NK-92 (cell line): ENCODE measurements around the gene RNF125.
"Not testable (repeated sequence)": the region's sequence is repeated elsewhere in the genome, so short reads cannot be mapped to it uniquely, and the experiment has no call there.

Source experiments
- DNase-seq: peaks from one replicate; lab custom pipeline; 2025; ENCODE audit not compliant: unreplicated experiment; lab: John Stamatoyannopoulos, UW

The RNF125 gene

GRCh38 chr18:32018331-32019250 lies at the start of gene RNF125:
TSS of gene RNF125 (plus strand) at chr18:32018825. CDS start at chr18:32018864, 39 bp downstream.
- peak; percentile 36 for DNase-seq

DNA sequence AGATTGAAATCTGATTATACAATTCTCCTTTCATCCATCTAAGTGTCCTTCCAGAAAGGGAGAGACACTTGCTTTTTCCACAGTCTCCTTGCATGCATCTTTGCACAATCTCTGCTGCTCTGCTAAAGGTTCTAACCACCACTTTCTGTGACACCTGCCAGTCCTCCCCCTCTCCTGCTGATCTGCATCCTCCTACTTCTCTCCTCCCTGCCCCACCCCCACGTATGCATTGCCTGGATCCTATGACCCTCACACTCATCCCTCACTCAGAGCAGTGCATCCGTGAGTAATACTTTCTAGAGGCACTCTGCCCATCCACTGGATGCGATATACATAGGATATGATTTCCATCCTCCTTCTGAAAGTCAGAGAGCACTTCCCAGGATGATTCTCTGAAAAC lies 48.0 kb upstream of the RNF125 start:
- no peak for DNase-seq

DNA sequence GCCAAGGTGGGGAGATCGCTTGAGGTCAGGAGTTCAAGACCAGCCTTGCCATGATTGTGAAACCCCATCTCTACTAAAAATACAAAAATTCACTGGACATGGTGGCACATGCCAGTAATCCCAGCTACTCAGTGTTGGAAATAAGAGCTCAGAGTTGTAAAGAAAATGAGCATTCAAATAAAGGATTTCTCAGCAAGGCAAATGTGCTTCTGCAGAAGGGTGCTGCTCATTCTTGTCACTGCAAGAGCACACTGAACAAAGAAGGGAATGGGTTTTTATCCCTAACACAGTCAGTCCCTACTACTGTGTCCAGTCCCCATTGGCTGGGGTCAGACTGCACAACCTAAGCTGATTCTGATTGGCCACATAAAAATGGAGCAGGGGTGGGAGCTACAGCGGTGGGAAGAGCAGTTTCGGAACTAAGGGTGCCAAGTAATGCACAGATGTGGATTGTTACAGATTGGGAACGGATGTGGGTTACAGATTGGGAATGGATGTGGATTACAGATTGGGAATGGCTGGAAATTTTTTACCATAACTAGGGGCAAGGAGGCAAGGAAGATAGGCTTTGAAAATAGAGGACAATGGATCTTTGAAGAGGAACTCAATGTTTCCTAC lies 44.6 kb upstream of the RNF125 start:
- no peak for DNase-seq

GRCh38 chr18:31976242-31976641 lies 42.4 kb upstream of the RNF125 start:
- no peak for DNase-seq

DNA sequence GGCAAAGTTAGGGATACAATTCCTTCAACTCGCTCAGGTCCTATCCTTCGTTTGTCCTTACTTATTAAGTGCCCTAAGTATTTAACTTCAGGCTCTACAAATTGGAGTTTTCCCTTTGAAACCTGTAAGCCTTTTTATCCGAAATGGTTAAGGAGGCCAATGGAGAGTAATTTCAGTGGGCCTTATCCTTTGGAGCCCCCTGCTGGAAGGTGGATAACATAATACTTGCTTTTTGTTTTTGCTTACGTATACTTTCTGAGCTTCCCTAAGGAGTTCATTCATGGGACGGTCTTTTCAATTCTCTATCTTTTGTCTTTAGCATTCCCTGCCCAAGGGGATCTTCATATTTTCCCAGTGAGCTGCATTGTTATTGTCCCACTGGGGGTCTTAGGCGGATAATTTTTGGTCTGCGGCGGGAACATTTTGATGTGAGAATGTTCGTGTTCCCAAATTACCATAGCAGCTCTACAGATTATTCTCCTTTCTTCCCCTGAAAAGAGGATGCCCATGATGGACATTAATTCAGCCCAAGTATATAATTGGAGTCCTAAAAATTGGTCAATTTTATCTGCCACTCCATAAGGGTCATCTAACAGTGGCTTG lies 41.3 kb upstream of the RNF125 start:
- DNase-seq, result no peak

- no peak for DNase-seq
These were observed 40.0 kb upstream of the RNF125 start for GRCh38 chr18:31978616-31979015.

GRCh38 chr18:31979714-31980113 lies 38.9 kb upstream of the RNF125 start:
- no peak for DNase-seq

DNA sequence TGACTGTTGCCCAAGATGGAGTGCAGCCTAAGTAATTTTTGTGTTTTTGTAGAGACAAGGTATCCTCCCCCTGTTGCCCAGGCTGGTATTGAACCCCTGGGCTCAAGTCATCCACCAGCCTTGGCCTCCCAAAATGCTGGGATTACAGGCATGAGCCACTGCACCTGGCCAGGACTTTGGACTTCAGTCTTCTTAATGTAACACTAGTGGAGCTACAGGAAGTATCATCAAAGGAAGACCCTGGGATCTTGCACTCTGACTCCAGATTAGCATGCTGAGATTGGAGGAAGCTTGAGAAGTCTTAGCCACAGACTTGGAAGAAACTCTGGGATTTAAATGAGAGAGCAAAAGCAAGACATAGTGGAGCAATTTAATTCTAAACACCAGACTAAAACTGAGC lies 37.8 kb upstream of the RNF125 start:
- no peak for DNase-seq

DNA sequence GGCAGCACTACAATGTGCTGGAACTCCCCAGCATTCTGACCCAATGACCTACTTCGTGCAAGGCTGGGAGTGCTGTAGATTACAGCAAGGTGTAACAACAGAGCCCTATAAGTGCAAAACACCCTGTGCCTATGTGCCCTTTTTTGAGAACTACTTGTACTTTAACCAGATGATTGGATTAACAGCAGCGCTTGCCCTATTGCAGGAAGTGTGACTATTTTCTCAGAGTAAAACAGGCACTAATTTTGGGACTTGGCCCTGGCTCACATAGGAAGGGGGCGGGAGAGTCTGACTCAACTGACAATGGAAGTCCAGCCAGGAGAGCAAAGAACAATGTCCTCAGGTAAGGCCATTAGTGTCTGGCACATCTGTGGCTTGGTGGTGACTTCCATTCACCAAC lies 35.6 kb upstream of the RNF125 start:
- no peak for DNase-seq

- DNase-seq, result no peak
These were observed 34.6 kb upstream of the RNF125 start for GRCh38 chr18:31983976-31984375.

DNA sequence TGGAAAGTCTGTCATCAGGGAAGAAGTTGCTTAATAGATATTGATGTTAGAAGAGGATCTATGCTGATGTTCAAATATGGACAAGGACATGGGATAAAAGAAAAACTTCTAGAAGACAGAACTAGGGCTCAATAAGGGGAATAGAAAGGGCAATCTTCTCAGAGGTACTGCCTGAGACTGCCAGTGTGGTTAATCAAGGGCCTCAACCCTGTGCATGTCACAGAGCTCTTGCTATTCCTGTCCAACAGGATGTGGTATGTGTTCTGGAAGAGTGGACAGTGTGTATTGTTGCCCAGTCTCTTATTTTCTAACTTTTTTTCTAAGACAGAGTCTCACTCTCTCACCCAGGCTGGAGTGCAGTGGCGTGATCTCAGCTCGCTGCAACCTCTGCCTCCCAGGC lies 27.8 kb upstream of the RNF125 start:
- DNase-seq, result no peak

- DNase-seq, result no peak
These were observed 22.6 kb upstream of the RNF125 start for GRCh38 chr18:31996007-31996406.

DNA sequence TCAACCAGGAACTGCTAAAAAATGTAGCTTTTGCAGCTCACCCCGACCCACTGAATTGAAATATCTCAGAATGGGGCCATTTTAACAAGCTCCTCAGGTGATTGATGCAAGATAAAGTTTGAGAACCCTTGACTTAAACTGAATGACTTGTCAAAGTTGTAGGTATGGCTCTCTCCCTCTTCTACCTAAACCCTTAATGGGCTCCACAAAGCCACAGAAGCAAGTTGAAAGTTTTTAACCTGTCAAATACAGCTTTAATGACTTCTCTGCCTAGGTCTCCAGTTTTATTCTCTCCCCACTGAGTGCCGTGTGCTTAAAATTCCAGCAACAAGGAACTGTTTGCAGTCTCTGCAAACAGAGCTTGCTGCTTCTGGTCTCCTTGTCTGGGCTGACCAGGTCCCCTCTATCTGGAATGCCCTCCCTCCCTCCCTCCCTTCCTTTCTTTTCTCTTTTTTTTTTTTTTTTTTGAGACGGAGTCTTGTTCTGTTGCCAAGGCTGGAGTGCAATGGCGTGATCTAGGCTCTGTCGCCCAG lies 19.7 kb upstream of the RNF125 start:
- DNase-seq, result no peak

GRCh38 chr18:32001141-32001540 lies 17.5 kb upstream of the RNF125 start:
- DNase-seq, result not testable (repeated sequence)

GRCh38 chr18:32003822-32004221 lies 14.8 kb upstream of the RNF125 start:
- not testable (repeated sequence) for DNase-seq

DNA sequence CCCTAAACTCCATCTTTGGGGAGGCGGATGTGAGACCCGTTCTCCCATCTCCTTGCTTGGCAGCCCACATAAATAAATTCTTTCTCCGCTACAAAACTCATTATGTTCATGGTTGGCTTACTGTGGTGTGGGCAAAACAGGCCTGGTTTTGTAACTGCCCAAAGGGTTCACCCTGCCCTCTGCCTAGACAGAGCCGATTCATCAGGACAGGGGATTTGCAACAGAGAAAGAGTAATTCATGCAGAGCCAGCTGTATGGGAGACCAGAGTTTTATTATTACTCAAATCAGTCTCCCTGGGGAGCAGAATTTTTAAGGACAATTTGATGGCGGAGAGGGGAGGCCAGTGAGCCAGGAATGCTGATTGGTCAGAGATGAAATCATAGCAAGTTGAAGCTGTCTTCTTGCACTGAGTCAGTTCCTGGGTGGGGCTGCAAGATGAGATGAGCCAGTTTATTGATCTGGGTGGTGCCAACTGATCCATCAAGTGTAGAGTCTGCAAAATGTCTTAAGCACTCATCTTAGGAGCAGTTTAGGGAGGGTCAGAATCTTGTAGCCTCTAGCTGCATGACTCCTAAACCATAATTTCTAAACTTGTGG lies 8.4 kb upstream of the RNF125 start:
- DNase-seq, result no peak

DNA sequence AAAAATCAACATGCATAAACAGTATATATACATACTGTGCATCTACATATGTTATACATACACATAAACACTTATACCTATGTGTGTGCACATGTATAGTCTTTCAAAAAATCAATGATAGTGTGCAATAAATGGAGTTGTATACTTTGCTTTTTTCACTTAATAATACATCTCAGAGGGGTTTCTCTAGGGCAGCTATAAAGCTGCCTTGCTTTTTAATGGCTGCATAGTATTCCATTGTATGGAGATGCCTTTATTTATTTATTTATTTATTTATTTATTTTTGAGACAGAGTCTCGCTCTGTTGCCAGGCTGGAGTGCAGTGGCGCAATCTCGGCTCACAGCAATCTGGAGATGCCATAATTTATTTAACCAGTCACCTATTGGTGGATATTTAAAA lies 7.4 kb upstream of the RNF125 start:
- no peak for DNase-seq

DNA sequence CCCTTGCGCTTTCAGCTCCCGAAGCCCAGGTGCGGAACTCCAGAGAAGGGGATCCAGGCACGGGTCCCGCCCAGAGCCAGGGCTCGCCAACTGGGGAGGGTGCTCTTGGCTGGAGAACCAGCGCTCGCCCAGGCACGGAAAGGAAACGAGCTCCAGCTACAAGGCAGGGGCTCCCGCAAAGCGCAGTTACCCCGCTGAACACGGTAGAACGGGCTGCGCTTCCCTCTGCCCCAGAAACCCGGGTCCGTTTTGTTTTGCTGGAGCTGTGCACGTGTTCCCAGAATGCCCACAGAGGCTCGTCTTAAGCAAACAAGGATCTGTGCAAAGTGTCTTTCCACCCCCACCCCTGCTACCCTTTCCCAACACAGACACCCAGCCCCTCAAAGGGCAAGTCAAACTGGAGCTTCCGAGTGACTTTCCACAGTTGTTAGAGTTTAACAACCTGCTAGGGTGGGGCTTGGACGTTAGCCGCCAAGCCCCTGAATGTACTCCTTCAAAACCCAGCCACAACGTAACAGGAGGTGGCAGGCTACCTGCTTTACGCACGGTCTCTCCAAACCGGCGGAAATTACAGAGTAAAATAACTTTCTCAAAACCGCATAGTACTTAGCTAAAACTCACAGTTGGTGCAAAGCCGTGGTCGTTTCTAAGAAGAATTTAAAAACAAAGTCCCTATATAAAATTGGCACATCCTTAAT lies 775 bp downstream of the RNF125 start:
- DNase-seq, result no peak

- DNase-seq, result not testable (repeated sequence)
These were observed 1.5 kb downstream of the RNF125 start for GRCh38 chr18:32019949-32020625.
